Measurements from ENCODE around the gene SLX4.

The SLX4 gene

GRCh38 chr16:3546986-3547682 is 64.3 kb downstream of the SLX4 start:
- Mint-ChIP-seq H3K36me3 (ENCODE audit: low read depth) (no peaks in the 10 kb centered on the region), H3K27me3 (ENCODE audit: low read depth) (no peaks in the 10 kb centered on the region), H3K9me3 (no peaks in the 10 kb centered on the region), H3K4me1 (no peaks in the 10 kb centered on the region), H3K27ac (no peak overlapping the region), H3K4me3 (no peak overlapping the region)
- no peak for TF ChIP-seq CTCF (IDR thresholded peaks at IDR 0.05; ENCODE audit: unreplicated experiment in 3 of 3)

- Mint-ChIP-seq H3K27me3 (ENCODE audit: low read depth) (no peaks in the 10 kb centered on the region), H3K27ac (no peak overlapping the region), H3K9me3 (no peaks in the 10 kb centered on the region), H3K4me3 (no peak overlapping the region), H3K4me1 (peaks cover 9% of the 10 kb centered on the region), H3K36me3 (ENCODE audit: low read depth) (peaks cover 11% of the 10 kb centered on the region)
- no peak for TF ChIP-seq CTCF (IDR thresholded peaks at IDR 0.05; ENCODE audit: unreplicated experiment in 3 of 3)
These were observed 68.6 kb downstream of the SLX4 start for GRCh38 chr16:3542601-3543373.

- no peak for TF ChIP-seq CTCF (IDR thresholded peaks at IDR 0.05; ENCODE audit: unreplicated experiment in 3 of 3)
- no peaks in the 10 kb centered on the region for H3K9me3 Mint-ChIP-seq
- H3K36me3 Mint-ChIP-seq (ENCODE audit: low read depth): peaks cover 15% of the 10 kb centered on the region
- H3K27me3 Mint-ChIP-seq (ENCODE audit: low read depth): no peaks in the 10 kb centered on the region
- no peak overlapping the region for H3K4me3 Mint-ChIP-seq
- no peak overlapping the region for H3K27ac Mint-ChIP-seq
- peaks cover 16% of the 10 kb centered on the region for H3K4me1 Mint-ChIP-seq
These were observed 69.8 kb downstream of the SLX4 start for GRCh38 chr16:3541527-3542155.

- Mint-ChIP-seq H3K36me3 (ENCODE audit: low read depth) (peaks cover 44% of the 10 kb centered on the region), H3K9me3 (no peaks in the 10 kb centered on the region), H3K4me3 (no peak overlapping the region), H3K4me1 (peaks cover 41% of the 10 kb centered on the region), H3K27me3 (ENCODE audit: low read depth) (no peaks in the 10 kb centered on the region), H3K27ac (peak overlapping the region in 1 of 3 experiments; percentile 37)
- TF ChIP-seq CTCF (IDR thresholded peaks at IDR 0.05; ENCODE audit: unreplicated experiment in 3 of 3): no peak
These were observed 73.2 kb downstream of the SLX4 start for GRCh38 chr16:3538222-3538621.

- Mint-ChIP-seq H3K27me3 (ENCODE audit: low read depth) (no peaks in the 10 kb centered on the region), H3K4me3 (peak overlapping the region in 2 of 3 experiments; percentile 10 to 32), H3K4me1 (peaks cover 41% of the 10 kb centered on the region), H3K36me3 (ENCODE audit: low read depth) (peaks cover 57% of the 10 kb centered on the region), H3K9me3 (no peaks in the 10 kb centered on the region), H3K27ac (peak overlapping the region; percentile 36 to 82 (median 82))
- TF ChIP-seq CTCF (IDR thresholded peaks at IDR 0.05; ENCODE audit: unreplicated experiment in 3 of 3): no peak
These were observed 74.6 kb downstream of the SLX4 start for GRCh38 chr16:3536851-3537250.

All from nephron (organoid).